ENCODE measurements around the gene C12orf56. TPM values are rescaled to one million over a fixed set of nuclear protein-coding genes. Genes with fewer than 3 reads are reported as not detected.

C12orf56 gene
- total and polyA plus RNA-seq, 2 donors (not counting 3 experiments of a cell fraction or from before 2014, with no cell fraction given) = 0.06 TPM; not detected in 1

GRCh38 chr12:64400041-64400440 lies 9.5 kb upstream of the C12orf56 start:
- POLR2A ChIA-PET = no interaction called here
- no peak overlapping the region for H3K4me3 ChIP-seq (replicated peaks in 1 of 3; ENCODE audit: insufficient read depth in 1 of 3, low read depth in 1 of 3, low read length in 3 of 3)
- no peak for DNase-seq (ENCODE audit: low read depth, low spot score)

More at GRCh38 chr12:64400041-64400440, 9.5 kb upstream of the C12orf56 start:
- Histone ChIP-seq H3K4me2 (ENCODE audit: insufficient read depth, low read length) (no peak overlapping the region), H3K9me3 (replicated peaks; ENCODE audit: control insufficient read depth, insufficient read depth, low read length) (no peaks in the 10 kb centered on the region), H3K79me2 (ENCODE audit: control insufficient read depth, insufficient read depth, low read length) (peaks cover 2% of the 10 kb centered on the region), H2AFZ (ENCODE audit: low read depth, low read length) (no peak overlapping the region), H3K27ac (ENCODE audit: insufficient read depth, low read depth, low read length) (no peak overlapping the region), H3K4me1 (ENCODE audit: control insufficient read depth, extremely low read depth, insufficient read depth, low read length) (peaks cover 18% of the 10 kb centered on the region), H4K20me1 (replicated peaks; ENCODE audit: control insufficient read depth, extremely low read depth, insufficient read depth, low read length) (no peaks in the 10 kb centered on the region), H3K27me3 (ENCODE audit: control insufficient read depth in 2 of 2, insufficient read depth in 2 of 2, low read length in 2 of 2) (no peaks in the 10 kb centered on the region), H3K9ac (replicated peaks; ENCODE audit: extremely low read depth, insufficient read depth, low read length) (no peak overlapping the region), H3K9me1 (replicated peaks; ENCODE audit: control insufficient read depth, extremely low read depth, insufficient read depth, low read length) (no peaks in the 10 kb centered on the region), H3K36me3 (ENCODE audit: control insufficient read depth in 2 of 2, extremely low read depth in 1 of 2, insufficient read depth in 2 of 2, low read length in 2 of 2) (no peaks in the 10 kb centered on the region)
- no TSS peak for BruUV-seq (replicated peaks)
- TF ChIP-seq POLR2AphosphoS5 (IDR thresholded peaks at IDR 0.05; ENCODE audit: insufficient read depth, low read depth, low read length) = no peak
- TF ChIP-seq CTCF (IDR thresholded peaks at IDR 0.05; ENCODE audit: extremely low read depth in 1 of 2, insufficient read depth in 1 of 2, low read depth in 1 of 2, low read length in 2 of 2) = no peak
- no peak for TF ChIP-seq POLR2A (IDR thresholded peaks at IDR 0.05; ENCODE audit: low read depth, low read length)
- TF ChIP-seq MYC (IDR thresholded peaks at IDR 0.05; ENCODE audit: low read depth, low read length) = no peak
- TF ChIP-seq EZH2 (IDR thresholded peaks at IDR 0.05; ENCODE audit: borderline replicate concordance, low read depth, low read length, severe bottlenecking) = no peak
- no peak for TF ChIP-seq FOS (IDR thresholded peaks at IDR 0.05; ENCODE audit: borderline replicate concordance, insufficient read depth, low read length)
- no peak for TF ChIP-seq MAX (IDR thresholded peaks at IDR 0.05; ENCODE audit: insufficient read depth, insufficient read length)
- no peak for TF ChIP-seq GATA2 (IDR thresholded peaks at IDR 0.05; ENCODE audit: insufficient read depth, insufficient read length, low read depth, low read length)
- no peak for TF ChIP-seq JUN (IDR thresholded peaks at IDR 0.05; ENCODE audit: borderline replicate concordance, insufficient read depth, insufficient read length, low read depth)
- FAIRE-seq = no peak
- CTCF ChIA-PET = no interaction called here
- intact Hi-C loops (cut with micrococcal nuclease) (no loop called here), dilution Hi-C loops (cut with MboI; ENCODE audit: extremely low pct_ligation_motif_present, low sequenced_read_pairs) (no loop called here)
